Parathyroid adenoma (tissue), 2 donors: ENCODE data around the gene KPNA1.

Experiments
- H2AFZ ChIP-seq: fragments of 300-600 bp; sonication (generic); one replicate; pipeline ENCODE4 v1.7.0; 2017; ENCODE audit warnings: antibody characterized with exemption, mild to moderate bottlenecking
- H3K27ac ChIP-seq: fragments of 300-600 bp; sonication (generic); one replicate; pipeline ENCODE4 v1.7.0; 2017
- H3K27me3 ChIP-seq: fragments of 300-600 bp; sonication (generic); one replicate; pipeline ENCODE4 v1.7.0; 2017; ENCODE audit warnings: low read length; ENCODE audit not compliant: control insufficient read depth, insufficient read depth
- H3K36me3 ChIP-seq: fragments of 300-600 bp; sonication (generic); one replicate; pipeline ENCODE4 v1.7.0; 2017; ENCODE audit warnings: low read length; ENCODE audit not compliant: control insufficient read depth, insufficient read depth
- H3K4me1 ChIP-seq: fragments of 300-600 bp; sonication (generic); one replicate; pipeline ENCODE4 v1.7.0; 2017; ENCODE audit warnings: control low read depth
- H3K4me2 ChIP-seq: fragments of 300-600 bp; sonication (generic); one replicate; pipeline ENCODE4 v1.7.0; 2017; ENCODE audit warnings: low read length
- H3K4me3 ChIP-seq: fragments of 300-600 bp; sonication (generic); one replicate; pipeline ENCODE4 v1.7.0; 2017; ENCODE audit warnings: low read depth, low read length
- H3K79me2 ChIP-seq: fragments of 300-600 bp; sonication (generic); one replicate; pipeline ENCODE4 v1.7.0; 2017; ENCODE audit warnings: control low read depth
- H3K9ac ChIP-seq: fragments of 300-600 bp; sonication (generic); one replicate; pipeline ENCODE4 v1.7.0; 2017; ENCODE audit warnings: mild to moderate bottlenecking
- H3K9me3 ChIP-seq: fragments of 300-600 bp; sonication (generic); one replicate; pipeline ENCODE4 v1.7.0; 2017; ENCODE audit warnings: low read length; ENCODE audit not compliant: control insufficient read depth
- TF ChIP-seq, protein P1 (sequence below): fragments of 300-600 bp; sonication (generic); IDR thresholded peaks from one replicate; pipeline ENCODE4 v1.7.0; 2017; ENCODE audit warnings: antibody characterized with exemption, mild to moderate bottlenecking
- donor health status: primary hyperparathyroidism.

KPNA1 gene

DNA sequence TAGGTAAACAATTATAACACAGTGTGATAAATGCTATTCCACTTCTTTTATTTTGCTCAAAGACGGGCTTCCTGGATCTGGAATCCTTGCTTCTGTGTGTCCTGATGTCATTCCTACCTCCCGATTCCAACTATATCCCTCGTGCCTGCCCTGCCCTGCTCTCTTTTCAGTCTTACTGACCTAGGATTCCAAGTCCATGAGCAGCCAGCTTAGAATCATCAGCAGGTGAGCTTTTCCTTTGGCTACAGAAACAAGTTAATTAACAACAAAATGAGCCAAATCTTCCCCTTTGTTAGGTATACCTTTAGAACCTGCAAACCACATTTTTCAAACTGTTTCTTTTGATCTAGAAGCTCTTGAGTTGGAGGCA lies 21.9 kb upstream of the KPNA1 start:
- TF ChIP-seq, protein P1, sequence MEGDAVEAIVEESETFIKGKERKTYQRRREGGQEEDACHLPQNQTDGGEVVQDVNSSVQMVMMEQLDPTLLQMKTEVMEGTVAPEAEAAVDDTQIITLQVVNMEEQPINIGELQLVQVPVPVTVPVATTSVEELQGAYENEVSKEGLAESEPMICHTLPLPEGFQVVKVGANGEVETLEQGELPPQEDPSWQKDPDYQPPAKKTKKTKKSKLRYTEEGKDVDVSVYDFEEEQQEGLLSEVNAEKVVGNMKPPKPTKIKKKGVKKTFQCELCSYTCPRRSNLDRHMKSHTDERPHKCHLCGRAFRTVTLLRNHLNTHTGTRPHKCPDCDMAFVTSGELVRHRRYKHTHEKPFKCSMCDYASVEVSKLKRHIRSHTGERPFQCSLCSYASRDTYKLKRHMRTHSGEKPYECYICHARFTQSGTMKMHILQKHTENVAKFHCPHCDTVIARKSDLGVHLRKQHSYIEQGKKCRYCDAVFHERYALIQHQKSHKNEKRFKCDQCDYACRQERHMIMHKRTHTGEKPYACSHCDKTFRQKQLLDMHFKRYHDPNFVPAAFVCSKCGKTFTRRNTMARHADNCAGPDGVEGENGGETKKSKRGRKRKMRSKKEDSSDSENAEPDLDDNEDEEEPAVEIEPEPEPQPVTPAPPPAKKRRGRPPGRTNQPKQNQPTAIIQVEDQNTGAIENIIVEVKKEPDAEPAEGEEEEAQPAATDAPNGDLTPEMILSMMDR, result no peak
- no peaks in the 10 kb centered on the region for H3K27me3 ChIP-seq
- no peaks in the 10 kb centered on the region for H3K36me3 ChIP-seq
- no peaks in the 10 kb centered on the region for H3K9me3 ChIP-seq
- no peak overlapping the region for H3K4me3 ChIP-seq
- no peak overlapping the region for H3K27ac ChIP-seq
- H3K79me2 ChIP-seq, result no peaks in the 10 kb centered on the region
- peaks cover 6% of the 10 kb centered on the region for H3K4me1 ChIP-seq
- no peak overlapping the region for H2AFZ ChIP-seq
- no peak overlapping the region for H3K9ac ChIP-seq
- H3K4me2 ChIP-seq, result no peak overlapping the region

GRCh38 chr3:122535964-122536631 lies 21.4 kb upstream of the KPNA1 start:
- Histone ChIP-seq H3K79me2 (no peaks in the 10 kb centered on the region), H3K27me3 (no peaks in the 10 kb centered on the region), H3K27ac (no peak overlapping the region), H3K36me3 (no peaks in the 10 kb centered on the region), H2AFZ (no peak overlapping the region), H3K4me3 (no peak overlapping the region), H3K9me3 (no peaks in the 10 kb centered on the region), H3K4me2 (peak overlapping the region; percentile 15), H3K4me1 (peaks cover 6% of the 10 kb centered on the region), H3K9ac (no peak overlapping the region)
- TF ChIP-seq, protein P1, result no peak

GRCh38 chr3:122533931-122534334 lies 19.2 kb upstream of the KPNA1 start:
- Histone ChIP-seq H3K79me2 (no peaks in the 10 kb centered on the region), H3K9ac (no peak overlapping the region), H2AFZ (no peak overlapping the region), H3K4me3 (no peak overlapping the region), H3K4me1 (peaks cover 6% of the 10 kb centered on the region), H3K36me3 (no peaks in the 10 kb centered on the region), H3K9me3 (no peaks in the 10 kb centered on the region), H3K27ac (no peak overlapping the region), H3K4me2 (no peak overlapping the region), H3K27me3 (no peaks in the 10 kb centered on the region)
- TF ChIP-seq, protein P1, result no peak

GRCh38 chr3:122533480-122533879 lies 18.7 kb upstream of the KPNA1 start:
- no peaks in the 10 kb centered on the region for H3K27me3 ChIP-seq
- peaks cover 6% of the 10 kb centered on the region for H3K4me1 ChIP-seq
- H3K79me2 ChIP-seq, result no peaks in the 10 kb centered on the region
- TF ChIP-seq, protein P1, result no peak
- no peak overlapping the region for H2AFZ ChIP-seq
- no peak overlapping the region for H3K27ac ChIP-seq
- H3K4me2 ChIP-seq, result no peak overlapping the region
- no peaks in the 10 kb centered on the region for H3K36me3 ChIP-seq
- H3K9ac ChIP-seq, result no peak overlapping the region
- H3K9me3 ChIP-seq, result no peaks in the 10 kb centered on the region
- no peak overlapping the region for H3K4me3 ChIP-seq

DNA sequence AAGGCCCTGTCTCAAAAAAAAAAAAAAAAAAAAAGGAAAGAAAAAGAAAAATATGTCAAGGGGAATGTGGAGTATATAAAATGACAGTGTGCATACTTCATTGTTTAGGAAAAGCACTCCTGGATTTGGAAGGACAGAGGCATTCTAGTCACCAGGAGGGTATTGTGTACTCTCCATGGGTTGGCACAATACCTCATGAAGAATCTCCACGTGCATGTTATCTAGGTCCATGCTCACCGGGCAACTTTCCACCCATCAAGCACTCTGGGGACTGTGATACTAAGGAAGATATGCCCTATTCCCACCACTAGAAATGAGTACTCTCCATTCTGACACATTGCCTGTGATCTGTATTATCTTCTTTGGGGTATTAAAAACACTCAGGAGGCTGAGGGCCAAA lies 15.4 kb upstream of the KPNA1 start:
- TF ChIP-seq, protein P1, result no peak
- Histone ChIP-seq H3K27ac (no peak overlapping the region), H3K36me3 (no peaks in the 10 kb centered on the region)

More for the DNA sequence above, 15.4 kb upstream of the KPNA1 start:
- no peak overlapping the region for H3K4me3 ChIP-seq
- H3K27me3 ChIP-seq, result no peaks in the 10 kb centered on the region
- no peaks in the 10 kb centered on the region for H3K9me3 ChIP-seq
- no peak overlapping the region for H3K9ac ChIP-seq
- H3K79me2 ChIP-seq, result no peaks in the 10 kb centered on the region
- H2AFZ ChIP-seq, result no peak overlapping the region
- no peak overlapping the region for H3K4me2 ChIP-seq
- no peaks in the 10 kb centered on the region for H3K4me1 ChIP-seq
